Kidney tubule cell (primary cell): Measurements from ENCODE around the gene VILL.
"Not testable (repeated sequence)": the region's sequence is repeated elsewhere in the genome, so short reads cannot be mapped to it uniquely, and the experiment has no call there.

ENCODE experiments used
- DNase-seq: peaks from one replicate; pipeline ENCODE4 v3.0.0-alpha.2; 2018; ENCODE audit warnings: low spot score

Gene VILL

GRCh38 chr3:38017445-38018295 is 27.1 kb downstream of the VILL start:
- DNase-seq = no peak

- no peak for DNase-seq
Observed at GRCh38 chr3:38018296-38019266, 28.0 kb downstream of the VILL start.

GRCh38 chr3:38019658-38020341 is 29.2 kb downstream of the VILL start:
- DNase-seq = no peak

- DNase-seq = no peak
Observed at GRCh38 chr3:38020342-38020726, 29.7 kb downstream of the VILL start.

- DNase-seq = no peak
Observed at GRCh38 chr3:38021196-38021595, 30.6 kb downstream of the VILL start.

- DNase-seq = no peak
Observed at GRCh38 chr3:38022301-38022700, 31.7 kb downstream of the VILL start.

- no peak for DNase-seq
Observed at GRCh38 chr3:38022896-38023709, 32.5 kb downstream of the VILL start.

GRCh38 chr3:38026856-38027255 is 36.3 kb downstream of the VILL start:
- no peak for DNase-seq

GRCh38 chr3:38027466-38028465 is 37.2 kb downstream of the VILL start:
- no peak for DNase-seq

- DNase-seq = no peak
Observed at GRCh38 chr3:38028621-38029361, 38.2 kb downstream of the VILL start.

- peak; percentile 70 for DNase-seq
Observed at GRCh38 chr3:38029400-38030125, 39.0 kb downstream of the VILL start, which contains the start of gene PLCD1. Gene PLCD1 (minus strand): TSS chr3:38029642. CDS start chr3:38029539, 103 bp downstream.

- no peak for DNase-seq
Observed at GRCh38 chr3:38030126-38031021, 39.8 kb downstream of the VILL start.

GRCh38 chr3:38031022-38031994 is 40.7 kb downstream of the VILL start:
- peak; percentile 87 for DNase-seq

- no peak for DNase-seq
Observed at GRCh38 chr3:38032328-38032865, 41.8 kb downstream of the VILL start.

- DNase-seq = not testable (repeated sequence)
Observed at GRCh38 chr3:38033586-38033985, 43.0 kb downstream of the VILL start.

- DNase-seq = not testable (repeated sequence)
Observed at GRCh38 chr3:38034335-38034734, 43.7 kb downstream of the VILL start.
